VCaP (cell line): Measurements from ENCODE around the gene TESK2.
A peak's percentile ranks its signal among the peaks of the same experiment; 100 is the strongest.

ENCODE experiments used
- H3K27ac ChIP-seq: fragments of 450-650 bp; 2 replicates; pipeline ENCODE4 v1.5.1; 2017
- CTCF ChIP-seq: fragments of 450-650 bp; conservative IDR thresholded peaks from 2 replicates; pipeline ENCODE4 v1.5.1; 2017; ENCODE audit warnings: mild to moderate bottlenecking, moderate library complexity

TESK2 gene

GRCh38 chr1:45437323-45437722 is 53.6 kb downstream of the TESK2 start:
- H3K27ac ChIP-seq: no peak overlapping the region
- no peak for TF ChIP-seq CTCF

GRCh38 chr1:45430490-45430889 is 60.5 kb downstream of the TESK2 start:
- no peak for TF ChIP-seq CTCF
- no peak overlapping the region for H3K27ac ChIP-seq

- no peak for TF ChIP-seq CTCF
- no peak overlapping the region for H3K27ac ChIP-seq
These were observed 61.3 kb downstream of the TESK2 start for GRCh38 chr1:45429561-45430159.

GRCh38 chr1:45423906-45424678 is 66.9 kb downstream of the TESK2 start:
- TF ChIP-seq CTCF: no peak
- H3K27ac ChIP-seq: peak overlapping the region; percentile 20

- no peak for TF ChIP-seq CTCF
- no peak overlapping the region for H3K27ac ChIP-seq
These were observed 69.0 kb downstream of the TESK2 start for GRCh38 chr1:45421935-45422334.

GRCh38 chr1:45414746-45415145 is 76.2 kb downstream of the TESK2 start:
- no peak overlapping the region for H3K27ac ChIP-seq

GRCh38 chr1:45412899-45413298 is 78.1 kb downstream of the TESK2 start:
- TF ChIP-seq CTCF: no peak
- no peak overlapping the region for H3K27ac ChIP-seq

More at GRCh38 chr1:45414746-45415145, 76.2 kb downstream of the TESK2 start:
- TF ChIP-seq CTCF: no peak
